HepG2 (cell line): ENCODE data around the gene HSF4. TPM values are rescaled to one million over a fixed set of nuclear protein-coding genes. Genes with fewer than 3 reads are reported as not detected.

Experiments used
- HHEX ChIP-seq: IDR thresholded peaks from 2 replicates; pipeline ENCODE4 v1.6.1; 2016; ENCODE audit warnings: control low read depth
- KMT2B ChIP-seq: IDR thresholded peaks from 2 replicates; pipeline ENCODE4 v1.6.1; 2016; ENCODE audit warnings: missing genetic modification reagents, missing compliant biosample characterization
- MIXL1 ChIP-seq: IDR thresholded peaks from 2 replicates; pipeline ENCODE4 v1.6.1; 2016
- NBN ChIP-seq: fragments of 450-650 bp; conservative IDR thresholded peaks from 2 replicates; pipeline ENCODE4 v1.6.1; 2017
- NFKBIZ ChIP-seq: IDR thresholded peaks from 2 replicates; pipeline ENCODE4 v1.6.1; 2018; ENCODE audit warnings: missing genetic modification reagents, missing compliant biosample characterization
- REPIN1 ChIP-seq: sonication (generic); formaldehyde crosslinking; IDR thresholded peaks from 2 replicates; pipeline ENCODE4 v1.8.0; 2022; ENCODE audit warnings: missing genetic modification reagents, low read depth, mild to moderate bottlenecking, borderline replicate concordance
- RXRA ChIP-seq: sonication (generic); formaldehyde crosslinking; IDR thresholded peaks from 2 replicates; pipeline ENCODE4 v1.5.1; 2020; ENCODE audit warnings: missing genetic modification reagents
- SIN3A ChIP-seq: IDR thresholded peaks from 2 replicates; pipeline ENCODE4 v1.6.1; 2011; ENCODE audit warnings: low read depth, mild to moderate bottlenecking, control low read depth, low read length, borderline replicate concordance
- SRSF9 ChIP-seq: fragments of 200-400 bp; formaldehyde crosslinking; IDR thresholded peaks from 2 replicates; pipeline ENCODE4 v1.6.1; 2018; ENCODE audit warnings: borderline replicate concordance, mild to moderate bottlenecking, low read depth, low read length; ENCODE audit not compliant: insufficient read depth, poor library complexity, severe bottlenecking
- TCF12 ChIP-seq, 2 experiments: fragments of 450-650 bp in 1 of 2; sonication (generic) in 1 of 2; formaldehyde crosslinking in 1 of 2; IDR thresholded peaks; 2 replicates each; pipeline versions ENCODE4 v1.6.1 to v1.8.0; 2017 to 2022; ENCODE audit warnings: antibody characterized with exemption in 1 of 2, mild to moderate bottlenecking in 1 of 2, missing genetic modification reagents in 1 of 2, moderate library complexity in 1 of 2
- TCF7L2 ChIP-seq: IDR thresholded peaks from 2 replicates; pipeline ENCODE4 v1.6.1; 2011; ENCODE audit warnings: mild to moderate bottlenecking, low read depth, low read length, moderate library complexity
- ZNF431 ChIP-seq: sonication (generic); formaldehyde crosslinking; IDR thresholded peaks from 2 replicates; pipeline ENCODE4 v1.9.0; 2022; ENCODE audit warnings: missing genetic modification reagents, low read depth, mild to moderate bottlenecking, borderline replicate concordance
- ZNF446 ChIP-seq: sonication (generic); formaldehyde crosslinking; IDR thresholded peaks from 2 replicates; pipeline ENCODE4 v1.5.0; 2020; ENCODE audit warnings: mild to moderate bottlenecking, missing genetic modification reagents
- ZNF629 ChIP-seq: sonication (generic); formaldehyde crosslinking; conservative IDR thresholded peaks from 2 replicates; pipeline ENCODE4 v1.5.0; 2020; ENCODE audit warnings: missing genetic modification reagents
- ZNF792 ChIP-seq: IDR thresholded peaks from 2 replicates; pipeline ENCODE4 v1.6.1; 2016
- ZNF883 ChIP-seq: sonication (generic); formaldehyde crosslinking; IDR thresholded peaks from 2 replicates; pipeline ENCODE4 v1.5.1; 2020; ENCODE audit warnings: mild to moderate bottlenecking, missing genetic modification reagents; ENCODE audit errors: not compliant biosample characterization
- ZSCAN9 ChIP-seq: IDR thresholded peaks from 2 replicates; pipeline ENCODE4 v1.6.1; 2016; ENCODE audit warnings: borderline replicate concordance
- polyA plus RNA-seq, 8 experiments: library from polyadenylated mRNA; depleted of rRNA in 3 of 8; stranded (reverse) in 7 of 8; unstranded in 1 of 8; fragments of >200 nt; fragmentation: Illumina TruSeq in 4 of 8; extraction: Trizol in 4 of 8; gene quantifications; 2 replicates each; pipeline versions ENCODE4 v1.2.1 to v1.2.3, GENCODE V29; 2011 to 2016; ENCODE audit warnings: low read depth in 4 of 8, missing spikeins in 1 of 8, mixed read lengths in 1 of 8; ENCODE audit not compliant: insufficient read depth in 1 of 8
- total RNA-seq, 5 experiments: library from RNA; depleted of rRNA; stranded (reverse); fragments of >200 nt; fragmentation: Illumina TruSeq; extraction: Trizol; gene quantifications; 2 replicates each; pipeline ENCODE4 v1.2.3, GENCODE V29; 2016; ENCODE audit warnings: low read depth in 1 of 5
- TF ChIP-seq, protein P1 (sequence below): sonication (generic); formaldehyde crosslinking; IDR thresholded peaks from 2 replicates; pipeline ENCODE4 v1.4.0; 2020; ENCODE audit warnings: missing genetic modification reagents, borderline replicate concordance
- TF ChIP-seq, protein P2 (sequence below): sonication (generic); formaldehyde crosslinking; IDR thresholded peaks from 2 replicates; pipeline ENCODE4 v1.9.0; 2022; ENCODE audit warnings: low read depth, missing genetic modification reagents
- TF ChIP-seq, protein P3 (sequence below): sonication (generic); formaldehyde crosslinking; IDR thresholded peaks from 2 replicates; pipeline ENCODE4 v1.4.0; 2020; ENCODE audit warnings: missing genetic modification reagents
- TF ChIP-seq, protein P4 (sequence below): sonication (generic); formaldehyde crosslinking; IDR thresholded peaks from 2 replicates; pipeline ENCODE4 v1.9.0; 2021; ENCODE audit warnings: missing genetic modification reagents, mild to moderate bottlenecking, borderline replicate concordance

The HSF4 gene
- total and polyA plus RNA-seq, 2 of the 13 experiments (the other 11 are each of a cell fraction or from before 2014, with no cell fraction given), result 3.5 to 16.9 TPM

DNA sequence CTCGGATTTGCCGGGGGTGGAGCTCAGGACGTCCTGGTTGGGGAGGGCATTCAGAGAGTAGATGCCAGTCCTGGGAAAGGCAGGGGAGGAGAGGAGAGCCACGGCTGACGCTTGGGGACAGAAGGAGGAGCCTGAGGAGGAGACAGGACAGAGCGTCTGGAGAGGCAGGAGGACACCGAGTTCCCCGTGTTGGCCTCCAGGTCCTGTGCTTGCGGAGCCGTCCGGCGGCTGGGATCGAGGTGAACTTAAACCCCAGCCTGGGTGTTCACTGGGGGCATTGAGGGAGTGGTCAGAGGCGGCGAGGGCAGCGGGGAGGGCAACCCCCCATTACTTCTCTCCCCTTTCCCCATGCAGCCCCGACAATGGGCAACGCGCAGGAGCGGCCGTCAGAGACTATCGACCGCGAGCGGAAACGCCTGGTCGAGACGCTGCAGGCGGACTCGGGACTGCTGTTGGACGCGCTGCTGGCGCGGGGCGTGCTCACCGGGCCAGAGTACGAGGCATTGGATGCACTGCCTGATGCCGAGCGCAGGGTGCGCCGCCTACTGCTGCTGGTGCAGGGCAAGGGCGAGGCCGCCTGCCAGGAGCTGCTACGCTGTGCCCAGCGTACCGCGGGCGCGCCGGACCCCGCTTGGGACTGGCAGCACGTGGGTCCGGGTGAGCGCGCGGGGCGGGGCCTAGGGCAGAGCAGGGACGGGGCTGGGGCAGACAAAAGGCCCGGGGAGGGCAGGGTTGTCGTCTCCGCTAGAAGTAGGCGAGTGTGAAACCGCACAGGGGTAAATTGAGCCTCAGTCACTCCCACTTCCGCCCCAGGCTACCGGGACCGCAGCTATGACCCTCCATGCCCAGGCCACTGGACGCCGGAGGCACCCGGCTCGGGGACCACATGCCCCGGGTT, 9.5 kb downstream of the HSF4 start (continued):
- TF ChIP-seq REPIN1 (CRISPR knock-in tag) (peak; percentile 88), ZNF792 (CRISPR knock-in tag) (peak; percentile 73; the same call in 1 of the 2 replicates), NBN (no peak), ZNF883 (peak; percentile 90), SIN3A (peak; percentile 34; the same call in 1 of the 2 replicates), MIXL1 (CRISPR knock-in tag) (peak; percentile 87), SRSF9 (no peak), TCF7L2 (no peak), ZNF629 (CRISPR knock-in tag) (0 out of 2 replicates have a peak, but pooled peaks have one; percentile 34), ZSCAN9 (CRISPR knock-in tag) (peak; percentile 82; the same call in 1 of the 2 replicates), RXRA (peak; percentile 77), ZNF431 (CRISPR knock-in tag) (peak; percentile 86), KMT2B (peak; percentile 90), NFKBIZ (CRISPR knock-in tag) (0 out of 2 replicates have a peak, but pooled peaks have one; percentile 52), HHEX (CRISPR knock-in tag) (no peak), TCF12 (IDR thresholded peaks at IDR 0.05) (no peak), TCF12 (CRISPR knock-in tag; IDR thresholded peaks at IDR 0.05) (peak; percentile 64; the same call in 1 of the 2 replicates), ZNF446 (CRISPR knock-in tag) (no peak; the same call in 1 of the 2 replicates)
- TF ChIP-seq, protein P1, sequence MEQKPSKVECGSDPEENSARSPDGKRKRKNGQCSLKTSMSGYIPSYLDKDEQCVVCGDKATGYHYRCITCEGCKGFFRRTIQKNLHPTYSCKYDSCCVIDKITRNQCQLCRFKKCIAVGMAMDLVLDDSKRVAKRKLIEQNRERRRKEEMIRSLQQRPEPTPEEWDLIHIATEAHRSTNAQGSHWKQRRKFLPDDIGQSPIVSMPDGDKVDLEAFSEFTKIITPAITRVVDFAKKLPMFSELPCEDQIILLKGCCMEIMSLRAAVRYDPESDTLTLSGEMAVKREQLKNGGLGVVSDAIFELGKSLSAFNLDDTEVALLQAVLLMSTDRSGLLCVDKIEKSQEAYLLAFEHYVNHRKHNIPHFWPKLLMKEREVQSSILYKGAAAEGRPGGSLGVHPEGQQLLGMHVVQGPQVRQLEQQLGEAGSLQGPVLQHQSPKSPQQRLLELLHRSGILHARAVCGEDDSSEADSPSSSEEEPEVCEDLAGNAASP, result peak; percentile 81
- TF ChIP-seq, protein P2, sequence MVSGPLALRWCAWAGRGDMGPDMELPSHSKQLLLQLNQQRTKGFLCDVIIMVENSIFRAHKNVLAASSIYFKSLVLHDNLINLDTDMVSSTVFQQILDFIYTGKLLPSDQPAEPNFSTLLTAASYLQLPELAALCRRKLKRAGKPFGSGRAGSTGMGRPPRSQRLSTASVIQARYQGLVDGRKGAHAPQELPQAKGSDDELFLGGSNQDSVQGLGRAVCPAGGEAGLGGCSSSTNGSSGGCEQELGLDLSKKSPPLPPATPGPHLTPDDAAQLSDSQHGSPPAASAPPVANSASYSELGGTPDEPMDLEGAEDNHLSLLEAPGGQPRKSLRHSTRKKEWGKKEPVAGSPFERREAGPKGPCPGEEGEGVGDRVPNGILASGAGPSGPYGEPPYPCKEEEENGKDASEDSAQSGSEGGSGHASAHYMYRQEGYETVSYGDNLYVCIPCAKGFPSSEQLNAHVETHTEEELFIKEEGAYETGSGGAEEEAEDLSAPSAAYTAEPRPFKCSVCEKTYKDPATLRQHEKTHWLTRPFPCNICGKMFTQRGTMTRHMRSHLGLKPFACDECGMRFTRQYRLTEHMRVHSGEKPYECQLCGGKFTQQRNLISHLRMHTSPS, result peak; percentile 99
- TF ChIP-seq, protein P3, sequence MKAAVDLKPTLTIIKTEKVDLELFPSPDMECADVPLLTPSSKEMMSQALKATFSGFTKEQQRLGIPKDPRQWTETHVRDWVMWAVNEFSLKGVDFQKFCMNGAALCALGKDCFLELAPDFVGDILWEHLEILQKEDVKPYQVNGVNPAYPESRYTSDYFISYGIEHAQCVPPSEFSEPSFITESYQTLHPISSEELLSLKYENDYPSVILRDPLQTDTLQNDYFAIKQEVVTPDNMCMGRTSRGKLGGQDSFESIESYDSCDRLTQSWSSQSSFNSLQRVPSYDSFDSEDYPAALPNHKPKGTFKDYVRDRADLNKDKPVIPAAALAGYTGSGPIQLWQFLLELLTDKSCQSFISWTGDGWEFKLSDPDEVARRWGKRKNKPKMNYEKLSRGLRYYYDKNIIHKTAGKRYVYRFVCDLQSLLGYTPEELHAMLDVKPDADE (CRISPR knock-in tag), result 0 out of 2 replicates have a peak, but pooled peaks have one; percentile 22
- TF ChIP-seq, protein P4, sequence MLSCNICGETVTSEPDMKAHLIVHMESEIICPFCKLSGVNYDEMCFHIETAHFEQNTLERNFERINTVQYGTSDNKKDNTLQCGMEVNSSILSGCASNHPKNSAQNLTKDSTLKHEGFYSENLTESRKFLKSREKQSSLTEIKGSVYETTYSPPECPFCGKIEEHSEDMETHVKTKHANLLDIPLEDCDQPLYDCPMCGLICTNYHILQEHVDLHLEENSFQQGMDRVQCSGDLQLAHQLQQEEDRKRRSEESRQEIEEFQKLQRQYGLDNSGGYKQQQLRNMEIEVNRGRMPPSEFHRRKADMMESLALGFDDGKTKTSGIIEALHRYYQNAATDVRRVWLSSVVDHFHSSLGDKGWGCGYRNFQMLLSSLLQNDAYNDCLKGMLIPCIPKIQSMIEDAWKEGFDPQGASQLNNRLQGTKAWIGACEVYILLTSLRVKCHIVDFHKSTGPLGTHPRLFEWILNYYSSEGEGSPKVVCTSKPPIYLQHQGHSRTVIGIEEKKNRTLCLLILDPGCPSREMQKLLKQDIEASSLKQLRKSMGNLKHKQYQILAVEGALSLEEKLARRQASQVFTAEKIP (CRISPR knock-in tag), result no peak
